GM21723 (cell line): Measurements from ENCODE around the gene NFE2.

Experiments used
- ATAC-seq: cut with Tn5 transposase; IDR thresholded peaks from one replicate; pipeline ENCODE4 v1.9.1; 2021; ENCODE audit warnings: mild to moderate bottlenecking, moderate library complexity; ENCODE audit not compliant: unreplicated experiment

NFE2 gene

GRCh38 chr12:54306925-54307741 is 6.3 kb upstream of the NFE2 start:
- no peak for ATAC-seq

GRCh38 chr12:54304187-54304810 is 3.5 kb upstream of the NFE2 start:
- no peak for ATAC-seq

GRCh38 chr12:54303640-54304039 is 2.8 kb upstream of the NFE2 start:
- ATAC-seq = no peak

- no peak for ATAC-seq
Observed at GRCh38 chr12:54301428-54302048, 723 bp upstream of the NFE2 start.

- ATAC-seq = no peak
Observed at GRCh38 chr12:54300225-54300731, 537 bp downstream of the NFE2 start.

- ATAC-seq = no peak
Observed at GRCh38 chr12:54299515-54300224, 1.1 kb downstream of the NFE2 start.

GRCh38 chr12:54298904-54299303 is 1.9 kb downstream of the NFE2 start:
- ATAC-seq = no peak

- ATAC-seq = no peak
Observed at GRCh38 chr12:54296393-54297099, 4.3 kb downstream of the NFE2 start.

GRCh38 chr12:54294953-54295566 is 5.8 kb downstream of the NFE2 start:
- ATAC-seq = no peak

GRCh38 chr12:54294152-54294952 is 6.5 kb downstream of the NFE2 start:
- ATAC-seq = peak; percentile 59

- ATAC-seq = no peak
Observed at GRCh38 chr12:54292931-54293241, 7.9 kb downstream of the NFE2 start.

- ATAC-seq = no peak
Observed at GRCh38 chr12:54292083-54292930, 8.5 kb downstream of the NFE2 start.

GRCh38 chr12:54287261-54288157 is 13.3 kb downstream of the NFE2 start:
- no peak for ATAC-seq

- ATAC-seq = no peak
Observed at GRCh38 chr12:54286042-54287030, 14.5 kb downstream of the NFE2 start.

GRCh38 chr12:54285150-54286041 is 15.4 kb downstream of the NFE2 start:
- ATAC-seq = no peak
